ENCODE measurements around the gene RAB31. TPM values are rescaled to one million over a fixed set of nuclear protein-coding genes. Genes with fewer than 3 reads are reported as not detected.

Gene RAB31
- polyA plus RNA-seq, 1 of the 3 experiments (the other 2 are of a cell fraction) = 23.0 TPM

- no peak overlapping the region; the same call in 1 of the 2 replicates for H3K9ac ChIP-seq
- H2AFZ ChIP-seq (ENCODE audit: low read depth) = peak overlapping the region; percentile 91
- no peaks in the 10 kb centered on the region for H3K27me3 ChIP-seq (ENCODE audit: insufficient read depth)
- no peaks in the 10 kb centered on the region for H3K9me2 ChIP-seq
- H3K27ac ChIP-seq (ENCODE audit: low read depth in 2 of 2, low read length in 1 of 2) = peak overlapping the region; percentile 57 to 68; a peak in 3 of 4 replicates
- H3F3A ChIP-seq (replicated peaks; ENCODE audit: insufficient read depth) = peaks cover 20% of the 10 kb centered on the region
- DNase-seq = peak; percentile 25
- no peak overlapping the region for H3K4me3 ChIP-seq (ENCODE audit: low read depth in 2 of 2, low read length in 1 of 2)
- POLR2A ChIA-PET = no interaction called here
- peaks cover 20 to 31% of the 10 kb centered on the region in 2 experiments for H3K4me1 ChIP-seq (ENCODE audit: control insufficient read depth in 1 of 2, insufficient read depth in 2 of 2, low read depth in 1 of 2, low read length in 1 of 2)
- H3K36me3 ChIP-seq (replicated peaks in 1 of 2; ENCODE audit: control insufficient read depth in 1 of 2, insufficient read depth in 2 of 2, low read length in 1 of 2) = no peaks in the 10 kb centered on the region
- 66% methylated on average over 9 of the region's 9 CpGs for WGBS (ENCODE audit: low lambda C conversion rate)
- no peaks in the 10 kb centered on the region for H4K20me1 ChIP-seq (ENCODE audit: insufficient read depth)
- H3K9me3 ChIP-seq = peaks cover 4% of the 10 kb centered on the region; the same call in 1 of the 2 replicates
- no peaks in the 10 kb centered on the region for H3K79me2 ChIP-seq (ENCODE audit: insufficient read depth)
- CTCF ChIA-PET = interaction anchor here (1.0 to 1.3 kb wide), 3 partner anchors 9 to 24 kb away, joined by 3 to 5 read pairs (median 4); partner anchors contain the start of gene TXNDC2
- peak overlapping the region; percentile 1 for H3K4me2 ChIP-seq
- TF ChIP-seq FOXJ3 (CRISPR knock-in tag; IDR thresholded peaks at IDR 0.05) (no peak), FOXM1 (IDR thresholded peaks at IDR 0.05; ENCODE audit: low read depth) (no peak), MXI1 (IDR thresholded peaks at IDR 0.05; ENCODE audit: low read depth, low read length) (no peak), SMC3 (IDR thresholded peaks at IDR 0.05; ENCODE audit: low read depth, low read length) (no peak), EZH2phosphoT487 (IDR thresholded peaks at IDR 0.05; ENCODE audit: borderline replicate concordance, low read depth) (no peak), ZBTB33 (IDR thresholded peaks at IDR 0.05; ENCODE audit: borderline replicate concordance, low read depth) (no peak), MEF2A (IDR thresholded peaks at IDR 0.05; ENCODE audit: borderline replicate concordance, low read depth) (no peak), POLR2AphosphoS5 (IDR thresholded peaks at IDR 0.05; ENCODE audit: low read depth, low read length) (no peak), NRF1 (IDR thresholded peaks at IDR 0.05; ENCODE audit: low read depth, low read length) (no peak), MAX (IDR thresholded peaks at IDR 0.05; ENCODE audit: low read depth) (peak; percentile 46; the same call in 1 of the 2 replicates), TEAD4 (IDR thresholded peaks at IDR 0.05; ENCODE audit: borderline replicate concordance, insufficient read depth) (no peak), ELF1 (IDR thresholded peaks at IDR 0.05) (no peak), TAF1 (IDR thresholded peaks at IDR 0.05; ENCODE audit: borderline replicate concordance, low read depth, low read length) (no peak), GABPA (IDR thresholded peaks at IDR 0.05; ENCODE audit: low read depth) (no peak), RCOR1 (IDR thresholded peaks at IDR 0.05; ENCODE audit: low read length) (no peak), EP300 (IDR thresholded peaks at IDR 0.05; ENCODE audit: borderline replicate concordance in 1 of 2, low read depth in 1 of 2, low read length in 1 of 2) (peak in 1 of 2 experiments; percentile 77; a peak in 2 of 4 replicates), CHD2 (IDR thresholded peaks at IDR 0.05; ENCODE audit: low read length, partially characterized antibody) (no peak), RAD21 (IDR thresholded peaks at IDR 0.05; ENCODE audit: low read length) (no peak), YY1 (IDR thresholded peaks at IDR 0.05; ENCODE audit: low read depth) (peak; percentile 74; the same call in 1 of the 2 replicates), RFX5 (IDR thresholded peaks at IDR 0.05; ENCODE audit: low read length) (no peak)
- TF ChIP-seq, protein P1, sequence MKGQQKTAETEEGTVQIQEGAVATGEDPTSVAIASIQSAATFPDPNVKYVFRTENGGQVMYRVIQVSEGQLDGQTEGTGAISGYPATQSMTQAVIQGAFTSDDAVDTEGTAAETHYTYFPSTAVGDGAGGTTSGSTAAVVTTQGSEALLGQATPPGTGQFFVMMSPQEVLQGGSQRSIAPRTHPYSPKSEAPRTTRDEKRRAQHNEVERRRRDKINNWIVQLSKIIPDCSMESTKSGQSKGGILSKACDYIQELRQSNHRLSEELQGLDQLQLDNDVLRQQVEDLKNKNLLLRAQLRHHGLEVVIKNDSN (IDR thresholded peaks at IDR 0.05; ENCODE audit: borderline replicate concordance, low read depth) = no peak
- TF ChIP-seq, protein P2, sequence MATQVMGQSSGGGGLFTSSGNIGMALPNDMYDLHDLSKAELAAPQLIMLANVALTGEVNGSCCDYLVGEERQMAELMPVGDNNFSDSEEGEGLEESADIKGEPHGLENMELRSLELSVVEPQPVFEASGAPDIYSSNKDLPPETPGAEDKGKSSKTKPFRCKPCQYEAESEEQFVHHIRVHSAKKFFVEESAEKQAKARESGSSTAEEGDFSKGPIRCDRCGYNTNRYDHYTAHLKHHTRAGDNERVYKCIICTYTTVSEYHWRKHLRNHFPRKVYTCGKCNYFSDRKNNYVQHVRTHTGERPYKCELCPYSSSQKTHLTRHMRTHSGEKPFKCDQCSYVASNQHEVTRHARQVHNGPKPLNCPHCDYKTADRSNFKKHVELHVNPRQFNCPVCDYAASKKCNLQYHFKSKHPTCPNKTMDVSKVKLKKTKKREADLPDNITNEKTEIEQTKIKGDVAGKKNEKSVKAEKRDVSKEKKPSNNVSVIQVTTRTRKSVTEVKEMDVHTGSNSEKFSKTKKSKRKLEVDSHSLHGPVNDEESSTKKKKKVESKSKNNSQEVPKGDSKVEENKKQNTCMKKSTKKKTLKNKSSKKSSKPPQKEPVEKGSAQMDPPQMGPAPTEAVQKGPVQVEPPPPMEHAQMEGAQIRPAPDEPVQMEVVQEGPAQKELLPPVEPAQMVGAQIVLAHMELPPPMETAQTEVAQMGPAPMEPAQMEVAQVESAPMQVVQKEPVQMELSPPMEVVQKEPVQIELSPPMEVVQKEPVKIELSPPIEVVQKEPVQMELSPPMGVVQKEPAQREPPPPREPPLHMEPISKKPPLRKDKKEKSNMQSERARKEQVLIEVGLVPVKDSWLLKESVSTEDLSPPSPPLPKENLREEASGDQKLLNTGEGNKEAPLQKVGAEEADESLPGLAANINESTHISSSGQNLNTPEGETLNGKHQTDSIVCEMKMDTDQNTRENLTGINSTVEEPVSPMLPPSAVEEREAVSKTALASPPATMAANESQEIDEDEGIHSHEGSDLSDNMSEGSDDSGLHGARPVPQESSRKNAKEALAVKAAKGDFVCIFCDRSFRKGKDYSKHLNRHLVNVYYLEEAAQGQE (IDR thresholded peaks at IDR 0.05; ENCODE audit: low read depth, low read length) = no peak
- TF ChIP-seq, protein P3, sequence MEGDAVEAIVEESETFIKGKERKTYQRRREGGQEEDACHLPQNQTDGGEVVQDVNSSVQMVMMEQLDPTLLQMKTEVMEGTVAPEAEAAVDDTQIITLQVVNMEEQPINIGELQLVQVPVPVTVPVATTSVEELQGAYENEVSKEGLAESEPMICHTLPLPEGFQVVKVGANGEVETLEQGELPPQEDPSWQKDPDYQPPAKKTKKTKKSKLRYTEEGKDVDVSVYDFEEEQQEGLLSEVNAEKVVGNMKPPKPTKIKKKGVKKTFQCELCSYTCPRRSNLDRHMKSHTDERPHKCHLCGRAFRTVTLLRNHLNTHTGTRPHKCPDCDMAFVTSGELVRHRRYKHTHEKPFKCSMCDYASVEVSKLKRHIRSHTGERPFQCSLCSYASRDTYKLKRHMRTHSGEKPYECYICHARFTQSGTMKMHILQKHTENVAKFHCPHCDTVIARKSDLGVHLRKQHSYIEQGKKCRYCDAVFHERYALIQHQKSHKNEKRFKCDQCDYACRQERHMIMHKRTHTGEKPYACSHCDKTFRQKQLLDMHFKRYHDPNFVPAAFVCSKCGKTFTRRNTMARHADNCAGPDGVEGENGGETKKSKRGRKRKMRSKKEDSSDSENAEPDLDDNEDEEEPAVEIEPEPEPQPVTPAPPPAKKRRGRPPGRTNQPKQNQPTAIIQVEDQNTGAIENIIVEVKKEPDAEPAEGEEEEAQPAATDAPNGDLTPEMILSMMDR (IDR thresholded peaks at IDR 0.05) = no peak
- TF ChIP-seq, protein P4, sequence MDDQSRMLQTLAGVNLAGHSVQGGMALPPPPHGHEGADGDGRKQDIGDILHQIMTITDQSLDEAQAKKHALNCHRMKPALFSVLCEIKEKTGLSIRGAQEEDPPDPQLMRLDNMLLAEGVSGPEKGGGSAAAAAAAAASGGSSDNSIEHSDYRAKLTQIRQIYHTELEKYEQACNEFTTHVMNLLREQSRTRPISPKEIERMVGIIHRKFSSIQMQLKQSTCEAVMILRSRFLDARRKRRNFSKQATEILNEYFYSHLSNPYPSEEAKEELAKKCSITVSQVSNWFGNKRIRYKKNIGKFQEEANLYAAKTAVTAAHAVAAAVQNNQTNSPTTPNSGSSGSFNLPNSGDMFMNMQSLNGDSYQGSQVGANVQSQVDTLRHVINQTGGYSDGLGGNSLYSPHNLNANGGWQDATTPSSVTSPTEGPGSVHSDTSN (IDR thresholded peaks at IDR 0.05) = peak; percentile 87
Observed at GRCh38 chr18:9869715-9870430, 161.8 kb downstream of the RAB31 start.

Data from SK-N-SH (cell line).